Vagina (tissue), 2 donors: ENCODE results near the gene MCF2L. TPM values are rescaled to one million over a fixed set of nuclear protein-coding genes. Genes with fewer than 3 reads are reported as not detected.
A peak's percentile ranks its signal among the peaks of the same experiment; 100 is the strongest.

Experiments used
- DNase-seq, 2 donors: peaks; one replicate each; pipeline ENCODE4 v3.0.0-alpha.2; 2017; ENCODE audit errors: extremely low spot score in 2 of 2
- H3K27ac ChIP-seq: fragments of 200-600 bp; sonication (generic); one replicate; pipeline ENCODE4 v1.5.1; 2019
- H3K27me3 ChIP-seq: fragments of 200-600 bp; sonication (generic); one replicate; pipeline ENCODE4 v1.5.1; 2019
- H3K36me3 ChIP-seq, 2 donors: fragments of 200-600 bp; sonication (generic); one replicate each; pipeline ENCODE4 v1.5.1; 2017 to 2019
- H3K4me1 ChIP-seq: fragments of 200-600 bp; sonication (generic); one replicate; pipeline ENCODE4 v1.5.1; 2019
- H3K4me3 ChIP-seq, 2 donors: fragments of 200-600 bp; sonication (generic); 1 replicate in 1 of 2; 2 replicates in 1 of 2; pipeline ENCODE4 v1.5.1; 2016 to 2019
- H3K9me3 ChIP-seq: fragments of 200-600 bp; sonication (generic); one replicate; pipeline ENCODE4 v1.5.1; 2019
- CTCF ChIP-seq, 3 experiments: fragments of 450-650 bp in 2 of 3; fragments of 200-600 bp in 1 of 3; sonication (generic) in 1 of 3; IDR thresholded peaks; one replicate each; pipeline ENCODE4 v1.5.1; 2017 to 2019; ENCODE audit warnings: antibody characterized with exemption in 3 of 3, mild to moderate bottlenecking in 2 of 3, moderate library complexity in 2 of 3
- POLR2A ChIP-seq, 2 donors: fragments of 450-650 bp; IDR thresholded peaks; one replicate each; pipeline ENCODE4 v1.6.1; 2017; ENCODE audit warnings: antibody characterized with exemption in 2 of 2, mild to moderate bottlenecking in 2 of 2, moderate library complexity in 2 of 2
- POLR2AphosphoS5 ChIP-seq, 2 donors: sonication (generic); formaldehyde crosslinking; IDR thresholded peaks; one replicate each; pipeline ENCODE4 v1.9.0; 2017; ENCODE audit warnings: antibody characterized with exemption in 2 of 2, mild to moderate bottlenecking in 2 of 2, low read depth in 1 of 2; ENCODE audit not compliant: insufficient read depth in 1 of 2
- intact Hi-C: fragments of 100-400 bp; cut with DNase I; formaldehyde crosslinking; loops from one replicate; pipeline ENCODE4 v1.15.1; 2023
- total RNA-seq: library from RNA; depleted of rRNA; stranded (reverse); fragments of >200 nt; gene quantifications from one replicate; pipeline ENCODE4 v1.2.3, GENCODE V29; 2016

Gene MCF2L
- total RNA-seq, 1 donor from 2014 or later = 45.4 TPM

GRCh38 chr13:113048766-113049165 lies 79.8 kb downstream of the MCF2L start:
- H3K27ac ChIP-seq = peak overlapping the region; percentile 53
- no peak overlapping the region for H3K4me3 ChIP-seq
- intact Hi-C loops = no loop called here
- TF ChIP-seq CTCF (IDR thresholded peaks at IDR 0.05) (no peak), POLR2A (IDR thresholded peaks at IDR 0.05) (no peak), POLR2AphosphoS5 (IDR thresholded peaks at IDR 0.05; ENCODE audit: insufficient read depth in 1 of 2, low read depth in 1 of 2) (no peak)
- DNase-seq = no peak
- H3K4me1 ChIP-seq = peaks cover 14% of the 10 kb centered on the region
- no peaks in the 10 kb centered on the region for H3K27me3 ChIP-seq
- no peaks in the 10 kb centered on the region for H3K36me3 ChIP-seq
- H3K9me3 ChIP-seq = no peaks in the 10 kb centered on the region

- H3K4me3 ChIP-seq = no peak overlapping the region
- intact Hi-C loops = no loop called here
- TF ChIP-seq CTCF (IDR thresholded peaks at IDR 0.05) (no peak), POLR2AphosphoS5 (IDR thresholded peaks at IDR 0.05; ENCODE audit: insufficient read depth in 1 of 2, low read depth in 1 of 2) (peak; percentile 34 to 40), POLR2A (IDR thresholded peaks at IDR 0.05) (no peak)
- no peak for DNase-seq
- H3K36me3 ChIP-seq = no peaks in the 10 kb centered on the region
- H3K9me3 ChIP-seq = no peaks in the 10 kb centered on the region
- H3K4me1 ChIP-seq = peaks cover 14% of the 10 kb centered on the region
- H3K27me3 ChIP-seq = no peaks in the 10 kb centered on the region
- H3K27ac ChIP-seq = peak overlapping the region; percentile 53
Measured at GRCh38 chr13:113049521-113049941, 80.5 kb downstream of the MCF2L start.

- Histone ChIP-seq H3K27ac (peak overlapping the region; percentile 53), H3K9me3 (no peaks in the 10 kb centered on the region), H3K4me1 (peaks cover 14% of the 10 kb centered on the region), H3K4me3 (no peak overlapping the region), H3K27me3 (no peaks in the 10 kb centered on the region), H3K36me3 (no peaks in the 10 kb centered on the region)
- DNase-seq = no peak
- no peak for TF ChIP-seq CTCF (IDR thresholded peaks at IDR 0.05)
- TF ChIP-seq POLR2A (IDR thresholded peaks at IDR 0.05) = no peak
- no peak for TF ChIP-seq POLR2AphosphoS5 (IDR thresholded peaks at IDR 0.05; ENCODE audit: insufficient read depth in 1 of 2, low read depth in 1 of 2)
- intact Hi-C loops = no loop called here
Measured at GRCh38 chr13:113049981-113050380, 81.0 kb downstream of the MCF2L start.

DNA sequence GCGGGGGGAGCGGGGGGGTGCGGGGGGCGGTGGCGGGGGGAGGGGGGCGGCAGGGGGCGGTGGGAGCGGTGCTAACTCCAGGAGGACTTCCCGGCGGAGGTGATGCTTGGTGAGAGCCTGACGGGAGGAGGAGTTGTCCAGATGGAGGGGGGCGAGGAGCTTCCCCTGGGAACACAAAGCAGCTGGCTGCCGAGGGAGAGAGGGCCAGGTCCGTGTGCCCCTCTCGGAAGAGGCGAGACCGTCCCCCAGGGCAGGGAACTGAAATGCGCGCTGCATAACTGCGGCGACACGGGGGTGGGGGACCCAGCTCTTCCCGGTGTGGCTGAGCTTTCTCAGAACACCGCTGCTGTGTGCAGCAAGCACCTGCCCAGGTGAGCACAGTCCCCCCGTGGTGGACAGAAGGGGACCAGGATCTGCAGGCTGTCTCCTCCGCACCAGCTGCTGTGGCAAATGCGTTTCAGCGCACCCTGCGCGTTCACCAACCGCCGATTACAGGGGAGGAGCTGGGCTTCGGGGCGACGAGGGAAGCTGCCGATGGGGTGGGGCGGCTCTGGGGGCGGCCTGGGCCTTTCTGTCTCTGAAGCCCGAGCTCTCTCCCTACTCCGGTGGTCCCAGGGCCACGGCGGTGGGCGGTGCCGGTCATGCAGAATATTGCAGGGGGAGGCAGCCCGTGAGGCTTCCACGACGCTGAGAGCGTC lies 81.9 kb downstream of the MCF2L start:
- Histone ChIP-seq H3K27me3 (no peaks in the 10 kb centered on the region), H3K4me1 (peaks cover 20% of the 10 kb centered on the region), H3K4me3 (peak overlapping the region in 1 of 2 donors; percentile 16), H3K9me3 (no peaks in the 10 kb centered on the region), H3K27ac (no peak overlapping the region), H3K36me3 (no peaks in the 10 kb centered on the region)
- no peak for DNase-seq
- TF ChIP-seq POLR2A (IDR thresholded peaks at IDR 0.05) (no peak), POLR2AphosphoS5 (IDR thresholded peaks at IDR 0.05; ENCODE audit: insufficient read depth in 1 of 2, low read depth in 1 of 2) (no peak), CTCF (IDR thresholded peaks at IDR 0.05) (no peak)
- intact Hi-C loops = no loop called here

- H3K4me3 ChIP-seq = no peak overlapping the region
- H3K4me1 ChIP-seq = peaks cover 20% of the 10 kb centered on the region
- H3K9me3 ChIP-seq = no peaks in the 10 kb centered on the region
- no peak for DNase-seq
- no peak overlapping the region for H3K27ac ChIP-seq
- intact Hi-C loops = no loop called here
- no peaks in the 10 kb centered on the region for H3K27me3 ChIP-seq
- no peak for TF ChIP-seq CTCF (IDR thresholded peaks at IDR 0.05)
- TF ChIP-seq POLR2A (IDR thresholded peaks at IDR 0.05) = no peak
- no peak for TF ChIP-seq POLR2AphosphoS5 (IDR thresholded peaks at IDR 0.05; ENCODE audit: insufficient read depth in 1 of 2, low read depth in 1 of 2)
- no peaks in the 10 kb centered on the region for H3K36me3 ChIP-seq
Measured at GRCh38 chr13:113051641-113052040, 82.6 kb downstream of the MCF2L start.
